ENCODE data around the gene ROGDI.

Gene ROGDI

DNA sequence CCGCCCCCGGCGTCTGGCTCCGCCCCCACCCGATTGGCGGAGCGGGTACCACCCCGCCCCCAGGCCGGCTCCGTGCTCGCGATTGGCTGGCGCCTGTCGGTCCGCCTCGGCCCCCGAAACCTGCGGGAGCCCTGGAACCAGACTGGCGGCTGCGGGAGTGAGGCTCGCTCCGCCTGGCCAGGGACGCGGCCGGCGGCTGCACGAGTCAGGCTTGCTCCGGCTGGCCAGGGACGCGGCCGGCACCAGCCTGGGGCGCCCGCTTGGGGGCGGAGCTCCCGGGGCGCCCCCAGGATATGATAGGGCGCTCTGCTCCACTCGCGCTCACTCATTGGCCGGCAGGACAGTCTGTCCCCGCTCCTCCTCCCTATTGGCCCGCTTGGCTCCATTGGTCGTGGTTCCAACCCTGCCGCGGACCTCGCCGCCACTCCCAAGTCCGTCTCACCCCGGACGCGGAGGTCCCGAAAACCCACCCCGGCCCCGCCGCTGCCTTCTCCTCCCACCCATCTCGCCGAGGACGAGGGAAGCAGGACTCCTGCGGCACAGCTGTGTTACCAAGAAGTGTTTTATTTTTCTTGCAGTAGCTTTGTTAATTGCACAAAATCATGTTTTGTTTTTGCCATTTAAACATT lies 340 bp upstream of the ROGDI start:
- H3K4me1 Mint-ChIP-seq: peaks cover 21% of the 10 kb centered on the region
- no peaks in the 10 kb centered on the region for H3K9me3 Mint-ChIP-seq
- ATAC-seq: peak; percentile 96
- peak overlapping the region; percentile 84 for H3K27ac Mint-ChIP-seq
- H3K27me3 Mint-ChIP-seq: no peaks in the 10 kb centered on the region
- peaks cover 29% of the 10 kb centered on the region for H3K36me3 Mint-ChIP-seq
- peak overlapping the region; percentile 88 for H3K4me3 Mint-ChIP-seq

GRCh38 chr16:4801051-4801961 lies 1.1 kb downstream of the ROGDI start:
- peak overlapping the region; percentile 84 for H3K27ac Mint-ChIP-seq
- H3K27me3 Mint-ChIP-seq: no peaks in the 10 kb centered on the region
- ATAC-seq: no peak

GRCh38 chr16:4800290-4801041 lies 2.0 kb downstream of the ROGDI start:
- Mint-ChIP-seq H3K27ac (peak overlapping the region; percentile 45), H3K36me3 (peaks cover 23% of the 10 kb centered on the region), H3K4me3 (peak overlapping the region; percentile 59), H3K27me3 (no peaks in the 10 kb centered on the region), H3K4me1 (peaks cover 21% of the 10 kb centered on the region), H3K9me3 (no peaks in the 10 kb centered on the region)
- ATAC-seq: no peak

More at GRCh38 chr16:4801051-4801961, 1.1 kb downstream of the ROGDI start:
- H3K4me3 Mint-ChIP-seq: peak overlapping the region; percentile 88
- H3K4me1 Mint-ChIP-seq: peaks cover 21% of the 10 kb centered on the region
- no peaks in the 10 kb centered on the region for H3K9me3 Mint-ChIP-seq
- H3K36me3 Mint-ChIP-seq: peaks cover 29% of the 10 kb centered on the region

GRCh38 chr16:4799171-4799855 lies 3.1 kb downstream of the ROGDI start:
- H3K4me3 Mint-ChIP-seq: no peak overlapping the region
- no peak for ATAC-seq

DNA sequence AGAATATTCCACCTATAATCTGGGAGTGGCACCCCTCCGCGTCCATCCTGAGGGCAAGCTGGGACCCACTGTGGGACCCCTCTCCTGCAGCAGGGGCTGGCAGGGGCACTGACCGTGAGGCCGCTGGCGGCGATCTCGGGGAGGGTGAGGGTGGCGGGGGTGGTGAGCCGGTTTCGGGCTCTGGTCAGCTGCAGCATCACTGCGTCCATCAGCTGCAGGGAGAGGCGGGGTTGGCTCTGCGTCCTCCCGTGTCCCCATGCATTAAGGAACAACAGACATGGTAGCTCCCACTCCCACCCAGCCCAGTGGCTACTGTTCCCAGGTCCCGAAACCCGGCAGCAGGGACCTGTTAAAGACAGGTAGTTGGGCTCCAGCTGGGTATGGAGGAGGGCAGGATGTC lies 4.0 kb downstream of the ROGDI start:
- H3K36me3 Mint-ChIP-seq: peaks cover 7% of the 10 kb centered on the region
- peaks cover 21% of the 10 kb centered on the region for H3K4me1 Mint-ChIP-seq
- no peaks in the 10 kb centered on the region for H3K27me3 Mint-ChIP-seq
- ATAC-seq: no peak
- H3K27ac Mint-ChIP-seq: peak overlapping the region; percentile 30
- no peaks in the 10 kb centered on the region for H3K9me3 Mint-ChIP-seq
- no peak overlapping the region for H3K4me3 Mint-ChIP-seq

More at GRCh38 chr16:4799171-4799855, 3.1 kb downstream of the ROGDI start:
- H3K4me1 Mint-ChIP-seq: peaks cover 21% of the 10 kb centered on the region
- H3K36me3 Mint-ChIP-seq: peaks cover 13% of the 10 kb centered on the region
- H3K9me3 Mint-ChIP-seq: no peaks in the 10 kb centered on the region
- H3K27me3 Mint-ChIP-seq: no peaks in the 10 kb centered on the region
- peak overlapping the region; percentile 30 for H3K27ac Mint-ChIP-seq

GRCh38 chr16:4797805-4798252 lies 4.6 kb downstream of the ROGDI start:
- Mint-ChIP-seq H3K36me3 (peaks cover 7% of the 10 kb centered on the region), H3K27ac (no peak overlapping the region), H3K27me3 (no peaks in the 10 kb centered on the region), H3K9me3 (no peaks in the 10 kb centered on the region), H3K4me3 (no peak overlapping the region), H3K4me1 (peaks cover 17% of the 10 kb centered on the region)
- no peak for ATAC-seq

DNA sequence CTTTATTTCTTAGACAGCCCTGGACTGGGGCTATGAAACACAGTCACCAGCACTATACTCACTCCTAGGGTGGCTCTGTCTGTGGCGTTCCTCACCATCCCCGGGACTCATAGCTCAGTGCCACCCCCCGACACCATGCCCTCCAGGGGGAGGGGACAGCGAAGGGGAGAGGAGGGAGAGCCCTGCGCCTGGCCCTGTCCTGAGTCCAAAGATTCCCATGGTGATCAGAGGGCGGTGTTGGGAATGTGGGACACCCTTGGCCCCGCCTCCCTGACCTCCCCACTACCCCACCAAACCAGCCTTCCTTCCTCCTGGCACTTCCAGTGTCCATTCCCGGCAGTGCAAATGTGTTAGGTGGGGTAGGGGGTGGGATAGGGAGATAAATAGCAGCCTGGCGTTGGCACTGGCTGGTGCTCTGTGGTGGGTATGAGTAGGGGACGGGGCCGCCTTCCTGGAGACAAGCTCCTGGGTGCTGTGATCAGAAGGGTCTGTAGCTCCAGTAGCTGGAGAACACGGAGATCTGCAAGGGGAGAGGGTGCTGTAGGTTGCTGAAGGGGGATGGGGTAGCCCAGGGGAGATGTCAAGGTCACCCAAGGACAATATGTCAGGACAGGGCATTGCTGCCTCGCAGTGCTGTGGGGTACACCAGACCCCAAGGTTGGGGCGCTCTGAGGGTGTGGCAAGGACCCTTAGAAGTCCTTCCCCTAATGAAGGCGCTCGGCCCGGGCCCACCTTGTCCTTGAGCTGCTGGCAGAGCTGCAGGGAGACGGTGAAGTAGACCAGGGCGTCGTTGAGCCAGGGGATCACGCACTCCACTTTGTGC lies 5.2 kb downstream of the ROGDI start:
- H3K27ac Mint-ChIP-seq: no peak overlapping the region
- no peaks in the 10 kb centered on the region for H3K9me3 Mint-ChIP-seq
- H3K4me3 Mint-ChIP-seq: no peak overlapping the region
- peaks cover 7% of the 10 kb centered on the region for H3K36me3 Mint-ChIP-seq
- no peak for ATAC-seq
- H3K27me3 Mint-ChIP-seq: no peaks in the 10 kb centered on the region
- H3K4me1 Mint-ChIP-seq: peaks cover 16% of the 10 kb centered on the region

DNA sequence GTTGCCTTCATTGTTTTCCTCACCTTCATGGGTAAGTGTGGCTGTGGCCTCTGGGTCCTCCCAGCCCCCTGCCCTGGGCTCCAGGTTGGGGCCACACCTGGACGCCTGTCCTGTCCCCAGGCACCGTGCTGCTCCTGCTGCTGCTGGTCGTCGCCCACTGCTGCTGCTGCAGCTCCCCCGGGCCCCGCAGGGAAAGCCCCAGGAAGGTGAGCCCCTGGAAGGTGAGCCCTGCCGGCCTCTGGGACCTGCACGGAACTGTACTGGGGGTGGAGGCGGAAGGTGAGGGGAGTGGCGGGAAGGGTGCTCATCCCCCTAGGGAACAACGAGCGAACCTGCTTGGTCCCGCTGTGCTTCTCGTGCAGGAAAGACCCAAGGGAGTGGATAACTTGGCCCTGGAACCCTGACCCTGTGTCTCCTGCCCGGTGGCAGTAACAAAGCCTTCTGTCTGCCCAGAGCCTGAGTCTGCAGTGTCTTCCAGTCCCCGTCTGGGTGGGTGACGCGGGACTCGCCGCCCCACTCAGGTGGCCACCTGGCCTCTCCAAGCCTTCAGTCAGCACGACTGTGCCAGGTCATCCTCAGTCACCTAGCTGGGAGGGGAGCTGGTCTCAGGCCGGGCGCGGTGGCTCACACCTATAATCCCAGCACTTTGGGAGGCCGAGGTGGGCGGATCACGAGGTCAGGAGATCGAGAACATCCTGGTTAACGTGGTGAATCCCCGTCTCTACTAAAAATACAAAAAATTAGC lies 6.4 kb downstream of the ROGDI start:
- ATAC-seq: no peak
- Mint-ChIP-seq H3K27me3 (no peaks in the 10 kb centered on the region), H3K4me3 (no peak overlapping the region), H3K4me1 (peaks cover 10% of the 10 kb centered on the region), H3K9me3 (no peaks in the 10 kb centered on the region), H3K27ac (no peak overlapping the region), H3K36me3 (peaks cover 7% of the 10 kb centered on the region)

- H3K9me3 Mint-ChIP-seq: no peaks in the 10 kb centered on the region
- no peak within 1 kb of the TSS for H3K27ac Mint-ChIP-seq
- ATAC-seq: no peak
- peaks cover 7% of the 10 kb centered on the region for H3K4me1 Mint-ChIP-seq
- H3K36me3 Mint-ChIP-seq: peaks cover 7% of the 10 kb centered on the region
- H3K4me3 Mint-ChIP-seq: no peak within 1 kb of the TSS
- no peaks in the 10 kb centered on the region for H3K27me3 Mint-ChIP-seq
Measured at GRCh38 chr16:4795181-4795827, 7.1 kb downstream of the ROGDI start, which contains the start of gene SMIM22. Gene SMIM22 (plus strand): TSS chr16:4795369. CDS start chr16:4795735, 366 bp downstream.

DNA sequence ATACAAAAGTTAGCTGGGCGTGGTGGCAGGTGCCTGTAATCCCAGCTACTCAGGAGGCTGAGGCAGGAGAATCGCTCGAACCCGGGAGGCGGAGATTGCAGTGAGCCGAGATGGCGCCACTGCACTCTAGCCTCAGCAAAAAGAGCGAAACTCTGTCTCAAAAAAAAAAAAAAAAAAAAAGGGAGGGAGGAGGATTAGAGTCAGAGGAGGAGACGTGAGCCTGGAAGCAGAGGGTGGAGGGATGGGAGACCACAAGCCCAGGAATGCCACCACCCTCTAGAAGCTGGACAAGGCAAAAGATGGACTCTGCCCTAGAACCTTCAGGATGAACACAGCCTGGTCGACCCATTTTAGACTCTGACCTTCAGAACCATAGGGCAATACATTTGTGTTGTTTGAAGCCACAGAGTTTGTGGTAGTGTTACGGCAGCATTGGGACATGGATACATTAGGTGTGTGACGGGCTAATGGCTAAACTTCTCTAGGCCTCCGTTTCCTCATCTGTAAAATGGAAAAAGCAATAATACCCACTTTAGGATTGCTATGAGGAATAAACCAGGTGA lies 9.4 kb downstream of the ROGDI start:
- peaks cover 4% of the 10 kb centered on the region for H3K4me1 Mint-ChIP-seq
- H3K27ac Mint-ChIP-seq: no peak overlapping the region
- H3K4me3 Mint-ChIP-seq: no peak overlapping the region
- H3K9me3 Mint-ChIP-seq: no peaks in the 10 kb centered on the region
- no peak for ATAC-seq
- H3K36me3 Mint-ChIP-seq: peaks cover 7% of the 10 kb centered on the region
- H3K27me3 Mint-ChIP-seq: peaks cover 4% of the 10 kb centered on the region

- Mint-ChIP-seq H3K4me3 (no peak overlapping the region), H3K4me1 (peaks cover 4% of the 10 kb centered on the region), H3K9me3 (no peaks in the 10 kb centered on the region), H3K27ac (no peak overlapping the region), H3K36me3 (no peaks in the 10 kb centered on the region), H3K27me3 (peaks cover 10% of the 10 kb centered on the region)
- no peak for ATAC-seq
Measured at GRCh38 chr16:4790871-4791270, 11.6 kb downstream of the ROGDI start.

DNA sequence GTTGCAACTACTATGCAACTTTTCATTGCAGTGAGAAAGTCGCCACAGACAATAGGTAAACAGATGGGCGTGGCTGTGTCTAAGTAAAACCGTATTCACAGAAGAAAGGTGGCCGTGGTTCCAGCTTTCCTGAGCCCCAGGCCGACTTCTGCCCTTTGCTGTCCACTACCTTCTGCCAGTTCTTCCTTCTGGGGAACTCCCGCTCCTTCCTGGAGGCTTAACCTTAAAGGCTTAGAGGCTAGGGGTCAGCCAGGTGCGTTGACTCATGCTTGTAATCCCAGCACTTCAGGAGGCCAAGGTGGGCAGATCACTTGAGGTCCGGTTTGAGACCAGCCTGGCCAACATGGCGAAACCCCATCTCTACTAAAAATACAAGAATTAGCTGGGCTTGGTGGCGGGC lies 12.2 kb downstream of the ROGDI start:
- H3K4me3 Mint-ChIP-seq: no peak overlapping the region
- ATAC-seq: no peak
- no peaks in the 10 kb centered on the region for H3K9me3 Mint-ChIP-seq
- no peaks in the 10 kb centered on the region for H3K36me3 Mint-ChIP-seq
- peaks cover 4% of the 10 kb centered on the region for H3K4me1 Mint-ChIP-seq
- H3K27me3 Mint-ChIP-seq: peaks cover 10% of the 10 kb centered on the region
- no peak overlapping the region for H3K27ac Mint-ChIP-seq

GRCh38 chr16:4788910-4789309 lies 13.5 kb downstream of the ROGDI start:
- Mint-ChIP-seq H3K4me3 (no peak overlapping the region), H3K36me3 (no peaks in the 10 kb centered on the region), H3K27me3 (peaks cover 15% of the 10 kb centered on the region), H3K4me1 (peaks cover 4% of the 10 kb centered on the region), H3K9me3 (no peaks in the 10 kb centered on the region), H3K27ac (no peak overlapping the region)
- ATAC-seq: no peak
